Activated T-cell treated with anti-CD3 and anti-CD28 coated beads for 24 hours (primary cell): ENCODE results near the gene SUSD2.

Experiments used
- DNase-seq: peaks from one replicate; pipeline ENCODE4 v3.0.0-alpha.2; 2020; ENCODE audit warnings: low read depth

Gene SUSD2

GRCh38 chr22:24153959-24154358, 27.3 kb upstream of the SUSD2 start:
- DNase-seq = no peak

- no peak for DNase-seq
These were observed 26.5 kb upstream of the SUSD2 start for GRCh38 chr22:24154826-24155225.

GRCh38 chr22:24155627-24156140, 25.6 kb upstream of the SUSD2 start:
- no peak for DNase-seq

- DNase-seq = peak; percentile 49
These were observed 25.0 kb upstream of the SUSD2 start for GRCh38 chr22:24156141-24156912.

- DNase-seq = peak; percentile 68
These were observed 24.1 kb upstream of the SUSD2 start for GRCh38 chr22:24156913-24157821.

- no peak for DNase-seq
These were observed 23.5 kb upstream of the SUSD2 start for GRCh38 chr22:24157822-24158135.

GRCh38 chr22:24159650-24160049, 21.6 kb upstream of the SUSD2 start:
- DNase-seq = no peak

GRCh38 chr22:24160546-24160945, 20.7 kb upstream of the SUSD2 start:
- DNase-seq = no peak

GRCh38 chr22:24161485-24161884, 19.8 kb upstream of the SUSD2 start:
- no peak for DNase-seq

GRCh38 chr22:24161909-24162308, 19.4 kb upstream of the SUSD2 start:
- no peak for DNase-seq

GRCh38 chr22:24162436-24162835, 18.9 kb upstream of the SUSD2 start:
- no peak for DNase-seq

GRCh38 chr22:24164243-24164642, 17.0 kb upstream of the SUSD2 start:
- DNase-seq = no peak

GRCh38 chr22:24164940-24165339, 16.3 kb upstream of the SUSD2 start:
- DNase-seq = no peak

GRCh38 chr22:24165673-24166072, 15.6 kb upstream of the SUSD2 start:
- no peak for DNase-seq

GRCh38 chr22:24166811-24167210, 14.5 kb upstream of the SUSD2 start:
- no peak for DNase-seq

GRCh38 chr22:24169439-24170058, 11.7 kb upstream of the SUSD2 start:
- DNase-seq = no peak

GRCh38 chr22:24170188-24170587, 11.1 kb upstream of the SUSD2 start:
- DNase-seq = no peak

GRCh38 chr22:24170632-24171031, 10.7 kb upstream of the SUSD2 start:
- no peak for DNase-seq

GRCh38 chr22:24171822-24172221, 9.5 kb upstream of the SUSD2 start:
- DNase-seq = no peak

- DNase-seq = peak; percentile 37
These were observed 6.0 kb upstream of the SUSD2 start for GRCh38 chr22:24175160-24175808.

- DNase-seq = no peak
These were observed 5.2 kb upstream of the SUSD2 start for GRCh38 chr22:24176040-24176439.

- DNase-seq = no peak
These were observed 4.7 kb upstream of the SUSD2 start for GRCh38 chr22:24176630-24177029.
